GM18526 (cell line): ENCODE results near the gene RUFY2.

ENCODE experiments used
- POLR2A ChIP-seq: IDR thresholded peaks from 3 replicates; pipeline ENCODE4 v1.6.1; 2011; ENCODE audit not compliant: insufficient read length; ENCODE audit errors: extremely low read depth

Gene RUFY2

DNA sequence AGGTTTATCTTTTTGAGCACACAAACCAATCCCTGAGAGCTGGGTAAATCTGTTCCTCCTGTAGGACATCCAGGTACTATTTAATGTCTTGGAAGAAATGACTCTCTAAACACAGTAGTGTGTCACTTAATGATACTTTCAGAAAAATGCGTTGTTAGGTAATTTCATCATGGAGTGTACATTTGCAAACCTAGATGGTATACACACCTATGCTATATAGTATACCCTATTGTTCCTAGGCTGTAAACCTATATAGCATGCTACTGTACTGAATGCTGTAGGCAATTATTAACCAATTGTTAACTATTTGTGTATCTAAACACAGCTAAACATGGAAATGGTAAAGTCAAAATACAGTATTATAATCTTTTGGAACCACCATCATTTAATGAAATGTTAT, 10.1 kb downstream of the RUFY2 start:
- TF ChIP-seq POLR2A, result no peak

DNA sequence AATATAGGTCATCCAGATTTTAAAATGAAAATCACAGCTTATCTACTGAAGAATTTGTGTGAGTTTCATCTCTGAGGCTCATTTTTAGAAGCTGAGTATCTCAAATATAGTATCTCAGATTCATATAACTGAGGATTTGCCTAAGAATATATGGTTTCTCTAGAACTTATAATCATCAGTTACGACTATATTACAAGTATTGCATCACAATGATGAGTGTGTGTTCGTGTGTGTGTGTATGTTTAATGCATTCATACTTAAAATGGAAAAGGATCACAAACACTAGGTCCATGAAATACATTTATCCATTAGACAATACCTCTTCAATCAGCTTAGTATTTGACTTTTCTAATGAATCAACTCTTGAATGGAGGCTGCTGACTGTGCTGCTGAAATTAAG, 21.3 kb downstream of the RUFY2 start:
- no peak for TF ChIP-seq POLR2A

DNA sequence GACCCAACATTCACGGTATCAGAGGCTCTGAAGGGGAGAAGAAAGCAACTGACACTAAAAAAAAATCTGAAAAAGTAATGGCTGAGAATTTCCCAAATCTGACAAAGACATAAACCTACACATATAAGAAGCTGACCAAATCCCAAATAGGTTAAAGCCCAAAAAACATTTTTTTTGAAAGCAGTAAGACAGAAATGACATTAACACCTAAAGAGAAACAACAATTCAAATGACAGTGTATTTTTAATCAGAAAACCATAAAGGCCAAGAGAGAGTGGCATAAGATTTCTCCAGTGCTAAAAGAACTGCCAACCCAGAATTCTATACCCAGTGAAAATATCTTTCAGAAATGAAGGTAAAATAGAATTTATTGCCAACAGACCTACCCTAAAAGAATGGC, 35.5 kb downstream of the RUFY2 start:
- no peak for TF ChIP-seq POLR2A

DNA sequence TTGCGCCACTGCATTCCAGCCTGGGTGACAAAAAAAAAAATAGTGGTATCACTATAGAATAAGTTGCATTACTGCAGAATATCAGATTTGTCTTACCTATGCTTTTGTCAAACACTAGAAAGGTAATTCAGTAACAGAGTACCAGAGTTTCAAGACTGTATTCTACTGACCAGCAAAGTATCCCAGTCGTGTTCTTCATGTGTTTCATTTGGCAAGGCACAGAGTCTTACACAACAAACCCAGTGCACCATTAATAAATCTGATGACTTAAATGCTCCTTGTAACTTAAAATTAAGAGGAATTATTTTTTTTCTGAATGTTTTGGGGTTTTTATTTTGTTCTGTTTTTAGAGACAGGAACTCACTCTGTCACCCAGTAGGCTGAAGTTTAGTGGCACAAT, 40.0 kb downstream of the RUFY2 start:
- TF ChIP-seq POLR2A, result no peak

DNA sequence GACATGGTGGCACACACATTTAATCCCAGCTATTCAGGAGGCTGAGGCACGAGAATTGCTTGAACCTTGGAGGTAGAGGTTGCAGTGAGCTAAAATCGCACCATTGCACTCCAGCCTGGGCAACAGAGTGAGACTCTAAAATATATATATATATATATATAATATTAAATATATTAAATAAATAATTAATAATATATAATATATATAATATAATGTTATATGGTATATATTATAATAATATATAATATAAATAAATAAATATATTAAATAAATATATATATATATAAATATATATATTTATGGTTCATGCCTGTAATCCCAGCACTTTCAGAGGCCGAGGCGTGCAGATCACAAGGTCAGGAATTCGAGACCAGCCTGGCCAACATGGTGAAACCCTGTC, 40.5 kb downstream of the RUFY2 start:
- no peak for TF ChIP-seq POLR2A

- no peak for TF ChIP-seq POLR2A
These were observed 41.5 kb downstream of the RUFY2 start for GRCh38 chr10:68365611-68366010.

- no peak for TF ChIP-seq POLR2A
These were observed 42.8 kb downstream of the RUFY2 start for GRCh38 chr10:68364101-68364886.

DNA sequence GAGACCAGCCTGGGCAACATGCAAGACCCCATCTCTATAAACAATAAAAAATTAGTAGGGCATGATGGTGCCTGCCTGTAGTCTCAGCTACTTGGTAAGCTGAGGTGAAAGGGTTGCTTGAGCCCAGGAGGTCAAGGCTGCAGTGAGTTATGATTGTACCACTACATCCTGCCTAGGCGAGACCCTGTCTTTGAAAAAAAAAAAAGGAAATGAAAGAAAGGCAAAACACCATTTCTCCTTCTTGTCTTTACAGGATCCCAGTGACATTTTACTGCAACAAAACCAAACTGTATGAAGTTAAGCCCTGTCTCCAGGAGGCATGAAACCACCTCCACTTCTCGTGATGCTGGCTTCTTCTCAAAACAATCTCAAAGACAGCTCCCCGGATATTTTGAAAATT, 44.5 kb downstream of the RUFY2 start:
- no peak for TF ChIP-seq POLR2A

- no peak for TF ChIP-seq POLR2A
These were observed 47.9 kb downstream of the RUFY2 start for GRCh38 chr10:68359189-68359588.

DNA sequence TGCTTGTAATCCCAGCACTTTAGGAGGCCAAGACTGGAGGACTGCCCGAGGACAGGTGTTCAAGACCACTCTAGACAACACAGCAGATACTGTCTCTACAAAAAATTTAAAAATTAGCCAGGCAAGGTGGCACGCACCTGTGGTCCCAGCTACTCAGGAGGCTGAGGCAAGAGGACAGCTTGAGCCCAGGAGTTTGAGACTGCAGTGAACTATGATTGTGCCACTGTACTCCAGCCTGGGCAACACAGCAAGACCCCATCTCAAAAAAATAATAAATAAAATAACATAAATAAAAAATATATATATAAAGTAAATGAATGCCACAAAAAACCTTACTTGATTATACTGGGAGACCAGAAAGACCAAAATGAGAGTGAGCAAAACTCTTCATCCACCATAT, 53.5 kb downstream of the RUFY2 start:
- no peak for TF ChIP-seq POLR2A

GRCh38 chr10:68348265-68348741, 58.8 kb downstream of the RUFY2 start:
- TF ChIP-seq POLR2A, result no peak

GRCh38 chr10:68346774-68347173, 60.3 kb downstream of the RUFY2 start:
- no peak for TF ChIP-seq POLR2A

GRCh38 chr10:68345621-68346020, 61.5 kb downstream of the RUFY2 start:
- TF ChIP-seq POLR2A, result no peak

- no peak for TF ChIP-seq POLR2A
These were observed 64.1 kb downstream of the RUFY2 start for GRCh38 chr10:68342909-68343516.

DNA sequence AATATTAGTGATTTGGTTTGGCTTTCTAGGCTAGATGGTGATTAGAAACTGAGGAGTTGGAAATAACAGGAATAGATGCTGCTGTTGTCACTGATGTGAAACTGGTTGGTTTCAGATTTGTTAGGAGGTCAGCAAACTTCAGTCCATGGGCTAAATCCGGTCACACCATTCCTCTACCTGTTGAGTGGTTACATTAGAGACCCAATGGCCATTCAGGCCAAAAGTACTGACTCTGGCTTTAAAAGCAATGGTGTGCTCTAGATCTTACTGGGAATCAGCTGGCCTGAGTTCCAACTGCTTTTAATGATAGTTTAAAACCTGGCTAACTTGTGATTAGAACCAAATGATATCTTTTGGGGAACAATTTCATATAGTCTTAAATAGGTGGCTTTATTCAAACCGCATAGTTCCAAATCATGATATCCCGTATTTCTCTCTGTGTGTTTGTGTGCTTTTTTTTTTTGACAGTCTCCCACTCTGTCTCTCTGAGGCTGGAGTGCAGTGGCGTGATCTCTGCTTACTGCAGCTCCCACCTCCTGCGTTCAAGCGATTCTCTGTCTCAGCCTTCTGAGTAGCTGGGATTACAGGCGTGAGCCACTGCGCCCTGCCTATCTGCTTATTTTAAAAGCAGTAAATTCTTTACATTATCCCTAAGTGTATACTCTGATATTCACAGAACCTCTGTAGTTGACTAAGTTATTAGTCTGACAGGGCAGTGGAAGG, 66.6 kb downstream of the RUFY2 start:
- TF ChIP-seq POLR2A, result no peak

- no peak for TF ChIP-seq POLR2A
These were observed 70.2 kb downstream of the RUFY2 start for GRCh38 chr10:68336754-68337351.
